B cell (primary cell): ENCODE measurements around the gene OSBPL1A.

ENCODE experiments used
- EZH2 ChIP-seq: IDR thresholded peaks from 2 replicates; pipeline ENCODE4 v1.6.1; 2012; ENCODE audit warnings: borderline replicate concordance, low read depth, mild to moderate bottlenecking, moderate library complexity, low read length; ENCODE audit not compliant: insufficient read depth, poor library complexity, severe bottlenecking
- TF ChIP-seq, protein P1 (sequence below): fragments of 200-600 bp; IDR thresholded peaks from one replicate; pipeline ENCODE4 v1.8.0; 2022; ENCODE audit warnings: antibody characterized with exemption, mild to moderate bottlenecking

DNA sequence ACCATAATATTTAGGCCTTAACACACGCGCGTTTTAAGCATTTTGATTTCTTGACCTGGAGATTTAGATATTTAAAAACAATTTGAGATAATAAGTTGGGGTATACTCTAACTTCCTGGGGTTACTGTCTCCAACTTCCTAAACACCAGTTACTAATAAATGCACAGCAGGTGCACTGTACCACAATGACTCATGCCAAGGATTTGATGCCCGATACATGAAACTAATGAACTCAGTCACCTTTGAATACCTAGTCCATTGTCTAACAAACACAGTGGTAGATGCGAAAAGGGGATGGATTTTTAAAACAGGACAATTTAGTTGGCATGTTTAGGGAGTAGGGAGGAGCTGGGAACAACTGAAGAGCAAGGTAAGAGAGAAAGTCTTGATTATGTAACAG is 237.5 kb downstream of the OSBPL1A start:
- TF ChIP-seq, protein P1, sequence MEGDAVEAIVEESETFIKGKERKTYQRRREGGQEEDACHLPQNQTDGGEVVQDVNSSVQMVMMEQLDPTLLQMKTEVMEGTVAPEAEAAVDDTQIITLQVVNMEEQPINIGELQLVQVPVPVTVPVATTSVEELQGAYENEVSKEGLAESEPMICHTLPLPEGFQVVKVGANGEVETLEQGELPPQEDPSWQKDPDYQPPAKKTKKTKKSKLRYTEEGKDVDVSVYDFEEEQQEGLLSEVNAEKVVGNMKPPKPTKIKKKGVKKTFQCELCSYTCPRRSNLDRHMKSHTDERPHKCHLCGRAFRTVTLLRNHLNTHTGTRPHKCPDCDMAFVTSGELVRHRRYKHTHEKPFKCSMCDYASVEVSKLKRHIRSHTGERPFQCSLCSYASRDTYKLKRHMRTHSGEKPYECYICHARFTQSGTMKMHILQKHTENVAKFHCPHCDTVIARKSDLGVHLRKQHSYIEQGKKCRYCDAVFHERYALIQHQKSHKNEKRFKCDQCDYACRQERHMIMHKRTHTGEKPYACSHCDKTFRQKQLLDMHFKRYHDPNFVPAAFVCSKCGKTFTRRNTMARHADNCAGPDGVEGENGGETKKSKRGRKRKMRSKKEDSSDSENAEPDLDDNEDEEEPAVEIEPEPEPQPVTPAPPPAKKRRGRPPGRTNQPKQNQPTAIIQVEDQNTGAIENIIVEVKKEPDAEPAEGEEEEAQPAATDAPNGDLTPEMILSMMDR: no peak
- TF ChIP-seq EZH2: no peak
